Kidney (tissue), 14 donors: Measurements from ENCODE around the gene GOLPH3. TPM values are rescaled to one million over a fixed set of nuclear protein-coding genes. Genes with fewer than 3 reads are reported as not detected.

Experiments used
- DNase-seq, 5 donors: peaks; one replicate each; pipeline ENCODE4 v3.0.0-alpha.2; 2013 to 2020
- FAIRE-seq: peaks from 2 replicates; lab custom pipeline; 2012; peaks lifted over from hg19 to GRCh38; lab: Jason Lieb, UNC
- H3K27ac ChIP-seq, 2 donors: one replicate each; pipeline ENCODE4 v1.7.0; 2013; ENCODE audit warnings: low read depth in 2 of 2, low read length in 2 of 2, inconsistent platforms in 1 of 2
- H3K27me3 ChIP-seq: one replicate; pipeline ENCODE4 v1.7.1; 2013; ENCODE audit warnings: low read length, inconsistent platforms; ENCODE audit not compliant: control insufficient read depth, insufficient read depth
- H3K36me3 ChIP-seq, 3 donors: one replicate each; pipeline versions ENCODE4 v1.7.0 to v1.7.1; 2013; ENCODE audit warnings: low read length in 3 of 3, control low read depth in 1 of 3, inconsistent platforms in 1 of 3; ENCODE audit not compliant: insufficient read depth in 3 of 3, control insufficient read depth in 2 of 3
- H3K4me1 ChIP-seq, 3 donors: one replicate each; pipeline versions ENCODE4 v1.7.0 to v1.7.1; 2013; ENCODE audit warnings: low read length in 3 of 3, inconsistent platforms in 1 of 3, low read depth in 1 of 3; ENCODE audit not compliant: control insufficient read depth in 2 of 3, insufficient read depth in 2 of 3
- H3K4me3 ChIP-seq, 3 donors: one replicate each; pipeline versions ENCODE4 v1.7.0 to v1.8.1; 2013; ENCODE audit warnings: low read length in 3 of 3, control low read depth in 1 of 3, inconsistent platforms in 1 of 3
- H3K9ac ChIP-seq, 3 donors: one replicate each; pipeline versions ENCODE4 v1.7.0 to v1.7.1; 2013; ENCODE audit warnings: low read length in 3 of 3, control low read depth in 1 of 3, inconsistent platforms in 1 of 3
- H3K9me3 ChIP-seq, 3 donors: one replicate each; pipeline versions ENCODE4 v1.7.0 to v1.7.1; 2013; ENCODE audit warnings: low read length in 3 of 3, control low read depth in 1 of 3, inconsistent platforms in 1 of 3; ENCODE audit not compliant: control insufficient read depth in 2 of 3, insufficient read depth in 1 of 3
- CTCF ChIP-seq: IDR thresholded peaks from 3 replicates; pipeline ENCODE4 v1.5.1; 2012; ENCODE audit warnings: mild to moderate bottlenecking, moderate library complexity, borderline replicate concordance; ENCODE audit not compliant: insufficient read depth; ENCODE audit errors: extremely low read depth
- intact Hi-C: fragments of 100-400 bp; cut with DNase I; formaldehyde crosslinking; loops from one replicate; pipeline ENCODE4 v1.11.1; 2022
- polyA plus RNA-seq: library from polyadenylated mRNA; stranded (reverse); fragments of 350-450 nt; fragmentation: Illumina TruSeq; extraction: RNeasy Lipid Tissue Mini Kit (QIAGEN cat#74804); gene quantifications from one replicate; pipeline ENCODE4 v1.2.3, GENCODE V29; 2014; ENCODE audit warnings: low read depth, low replicate concordance; ENCODE audit not compliant: insufficient read depth
- total RNA-seq: library from RNA; stranded (reverse); fragmentation: NEBNext Ultra II Directional; extraction: Animal tissue kit (Norgen Biotek cat#: 25700); gene quantifications from one replicate; pipeline ENCODE4 v1.2.1, GENCODE V29; 2021
- donor health status: control.
- donor health status: control.
- donor health status: control.
- donor health status: control.
- donor health status: control.
- donor health status: DM: yes; HTN: yes; CAD: no.
- donor health status: Normal renal cell carcinoma (clear cell type).

Gene GOLPH3
- total and polyA plus RNA-seq, 2 donors from 2014 or later = 38.5 to 118 TPM

GRCh38 chr5:32090026-32090754 is 83.9 kb downstream of the GOLPH3 start:
- H3K4me3 ChIP-seq = no peak overlapping the region
- DNase-seq (no peak), FAIRE-seq (no peak)
- H3K4me1 ChIP-seq = peaks cover 0 to 4% (median 0%) of the 10 kb centered on the region in 3 donors
- intact Hi-C loops = loop anchor here (10.0 kb wide), 1 partner anchor 505 kb away; no protein-coding TSS in a partner anchor
- no peak overlapping the region for H3K9ac ChIP-seq
- H3K36me3 ChIP-seq = peaks cover 0 to 11% (median 4%) of the 10 kb centered on the region in 3 donors
- H3K27ac ChIP-seq = no peak overlapping the region
- no peaks in the 10 kb centered on the region for H3K27me3 ChIP-seq
- no peaks in the 10 kb centered on the region for H3K9me3 ChIP-seq
- no peak for TF ChIP-seq CTCF

- Histone ChIP-seq H3K27me3 (no peaks in the 10 kb centered on the region), H3K4me3 (no peak overlapping the region), H3K4me1 (peaks cover 0 to 4% (median 0%) of the 10 kb centered on the region in 3 donors), H3K27ac (no peak overlapping the region), H3K36me3 (peaks cover 0 to 11% (median 4%) of the 10 kb centered on the region in 3 donors), H3K9me3 (no peaks in the 10 kb centered on the region), H3K9ac (no peak overlapping the region)
- no peak for FAIRE-seq
- intact Hi-C loops = no loop called here
- TF ChIP-seq CTCF = no peak
- DNase-seq = no peak
Observed at GRCh38 chr5:32089146-32090000, 84.7 kb downstream of the GOLPH3 start.

- Histone ChIP-seq H3K4me3 (no peak overlapping the region), H3K9ac (no peak overlapping the region), H3K9me3 (no peaks in the 10 kb centered on the region), H3K27ac (no peak overlapping the region), H3K27me3 (no peaks in the 10 kb centered on the region), H3K36me3 (peaks cover 0 to 11% (median 0%) of the 10 kb centered on the region in 3 donors), H3K4me1 (peaks cover 0 to 4% (median 0%) of the 10 kb centered on the region in 3 donors)
- no peak for DNase-seq
- TF ChIP-seq CTCF = no peak
- intact Hi-C loops = no loop called here
- no peak for FAIRE-seq
Observed at GRCh38 chr5:32088214-32088613, 85.9 kb downstream of the GOLPH3 start.
